OCI-LY7 (cell line): Measurements from ENCODE around the gene AKR1B15.

Source experiments
- EZH2phosphoT487 ChIP-seq: fragments of 200-600 bp; sonication (generic); IDR thresholded peaks from 2 replicates; pipeline ENCODE4 v1.6.1; 2018; ENCODE audit warnings: low read depth, borderline replicate concordance, mild to moderate bottlenecking, mixed run types, antibody characterized with exemption, low read length, moderate library complexity, mixed read lengths
- TF ChIP-seq, protein P1 (sequence below): fragments of 200-600 bp; sonication (generic); conservative IDR thresholded peaks from 2 replicates; pipeline ENCODE4 v1.5.1; 2014; ENCODE audit warnings: mild to moderate bottlenecking, antibody characterized with exemption, low read length, moderate library complexity, mixed read lengths

DNA sequence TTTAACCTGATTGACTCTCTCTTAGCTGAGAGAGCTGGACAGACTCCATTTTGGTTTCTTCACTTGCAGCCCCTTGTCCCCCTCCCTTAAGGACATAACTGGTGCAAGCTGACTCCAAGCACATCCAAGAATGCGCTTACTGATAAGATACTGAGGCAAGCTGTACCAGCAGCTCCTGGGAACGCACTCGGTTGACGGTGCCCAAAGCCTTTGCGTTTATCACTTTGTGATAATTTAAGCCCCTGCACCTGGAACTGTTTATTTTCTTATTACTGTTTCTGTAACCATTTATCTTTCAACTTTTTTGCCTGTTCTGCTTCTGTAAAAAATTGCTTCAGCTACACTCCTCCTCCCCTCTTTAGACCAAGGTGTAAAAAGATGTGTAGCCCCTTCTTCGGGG lies 8.5 kb downstream of the AKR1B15 start:
- TF ChIP-seq, protein P1, sequence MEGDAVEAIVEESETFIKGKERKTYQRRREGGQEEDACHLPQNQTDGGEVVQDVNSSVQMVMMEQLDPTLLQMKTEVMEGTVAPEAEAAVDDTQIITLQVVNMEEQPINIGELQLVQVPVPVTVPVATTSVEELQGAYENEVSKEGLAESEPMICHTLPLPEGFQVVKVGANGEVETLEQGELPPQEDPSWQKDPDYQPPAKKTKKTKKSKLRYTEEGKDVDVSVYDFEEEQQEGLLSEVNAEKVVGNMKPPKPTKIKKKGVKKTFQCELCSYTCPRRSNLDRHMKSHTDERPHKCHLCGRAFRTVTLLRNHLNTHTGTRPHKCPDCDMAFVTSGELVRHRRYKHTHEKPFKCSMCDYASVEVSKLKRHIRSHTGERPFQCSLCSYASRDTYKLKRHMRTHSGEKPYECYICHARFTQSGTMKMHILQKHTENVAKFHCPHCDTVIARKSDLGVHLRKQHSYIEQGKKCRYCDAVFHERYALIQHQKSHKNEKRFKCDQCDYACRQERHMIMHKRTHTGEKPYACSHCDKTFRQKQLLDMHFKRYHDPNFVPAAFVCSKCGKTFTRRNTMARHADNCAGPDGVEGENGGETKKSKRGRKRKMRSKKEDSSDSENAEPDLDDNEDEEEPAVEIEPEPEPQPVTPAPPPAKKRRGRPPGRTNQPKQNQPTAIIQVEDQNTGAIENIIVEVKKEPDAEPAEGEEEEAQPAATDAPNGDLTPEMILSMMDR, result no peak
- no peak for TF ChIP-seq EZH2phosphoT487
